HepG2 (cell line): ENCODE data around the gene PPDPF. TPM values are rescaled to one million over a fixed set of nuclear protein-coding genes. Genes with fewer than 3 reads are reported as not detected.

Experiments used
- HINFP ChIP-seq: sonication (generic); formaldehyde crosslinking; IDR thresholded peaks from 2 replicates; pipeline ENCODE4 v1.4.0; 2020; ENCODE audit warnings: low read depth, mild to moderate bottlenecking, missing genetic modification reagents
- IKZF5 ChIP-seq: IDR thresholded peaks from 2 replicates; pipeline ENCODE4 v1.6.1; 2018; ENCODE audit warnings: missing genetic modification reagents, mild to moderate bottlenecking, missing compliant biosample characterization
- JDP2 ChIP-seq: sonication (generic); formaldehyde crosslinking; IDR thresholded peaks from 2 replicates; pipeline ENCODE4 v1.8.1; 2022; ENCODE audit warnings: missing genetic modification reagents, borderline replicate concordance
- MEF2D ChIP-seq: sonication (generic); formaldehyde crosslinking; IDR thresholded peaks from 2 replicates; pipeline ENCODE4 v1.5.1; 2020; ENCODE audit warnings: mild to moderate bottlenecking, missing genetic modification reagents
- PATZ1 ChIP-seq: sonication (generic); formaldehyde crosslinking; IDR thresholded peaks from 2 replicates; pipeline ENCODE4 v1.4.0; 2020; ENCODE audit warnings: missing genetic modification reagents
- RFX5 ChIP-seq: IDR thresholded peaks from 2 replicates; pipeline ENCODE4 v1.6.1; 2011; ENCODE audit warnings: low read depth, low read length, improper control_type of control experiment
- SAP130 ChIP-seq: IDR thresholded peaks from 2 replicates; pipeline ENCODE4 v1.6.1; 2016; ENCODE audit warnings: low read depth
- TAF15 ChIP-seq: fragments of 200-400 bp; formaldehyde crosslinking; IDR thresholded peaks from one replicate; pipeline ENCODE4 v1.6.1; 2018; ENCODE audit warnings: mild to moderate bottlenecking, low read depth, low read length; ENCODE audit not compliant: poor library complexity, severe bottlenecking
- TBX2 ChIP-seq: sonication (generic); formaldehyde crosslinking; IDR thresholded peaks from 2 replicates; pipeline ENCODE4 v1.5.0; 2020; ENCODE audit warnings: missing genetic modification reagents, mild to moderate bottlenecking, borderline replicate concordance
- ZBTB42 ChIP-seq: sonication (generic); formaldehyde crosslinking; IDR thresholded peaks from 2 replicates; pipeline ENCODE4 v1.5.0; 2020; ENCODE audit warnings: mild to moderate bottlenecking, missing genetic modification reagents
- ZFP90 ChIP-seq: sonication (generic); formaldehyde crosslinking; IDR thresholded peaks from 2 replicates; pipeline ENCODE4 v1.8.0; 2022; ENCODE audit warnings: missing genetic modification reagents, mild to moderate bottlenecking, inconsistent platforms, borderline replicate concordance
- ZFX ChIP-seq: sonication (generic); formaldehyde crosslinking; IDR thresholded peaks from 2 replicates; pipeline ENCODE4 v1.4.0; 2020; ENCODE audit warnings: mild to moderate bottlenecking, low read depth, missing genetic modification reagents, moderate library complexity
- ZGPAT ChIP-seq: IDR thresholded peaks from 2 replicates; pipeline ENCODE4 v1.6.1; 2016; ENCODE audit warnings: mild to moderate bottlenecking
- ZNF574 ChIP-seq: sonication (generic); formaldehyde crosslinking; IDR thresholded peaks from 2 replicates; pipeline ENCODE4 v1.4.0; 2020; ENCODE audit warnings: missing genetic modification reagents
- ZXDC ChIP-seq: sonication (generic); formaldehyde crosslinking; IDR thresholded peaks from 2 replicates; pipeline ENCODE4 v1.5.0; 2020; ENCODE audit warnings: mild to moderate bottlenecking, missing genetic modification reagents
- polyA plus RNA-seq, 8 experiments: library from polyadenylated mRNA; depleted of rRNA in 3 of 8; stranded (reverse) in 7 of 8; unstranded in 1 of 8; fragments of >200 nt; fragmentation: Illumina TruSeq in 4 of 8; extraction: Trizol in 4 of 8; gene quantifications; 2 replicates each; pipeline versions ENCODE4 v1.2.1 to v1.2.3, GENCODE V29; 2011 to 2016; ENCODE audit warnings: low read depth in 4 of 8, missing spikeins in 1 of 8, mixed read lengths in 1 of 8; ENCODE audit not compliant: insufficient read depth in 1 of 8
- total RNA-seq, 5 experiments: library from RNA; depleted of rRNA; stranded (reverse); fragments of >200 nt; fragmentation: Illumina TruSeq; extraction: Trizol; gene quantifications; 2 replicates each; pipeline ENCODE4 v1.2.3, GENCODE V29; 2016; ENCODE audit warnings: low read depth in 1 of 5

Gene PPDPF
- total and polyA plus RNA-seq, 2 of the 13 experiments (the other 11 are each of a cell fraction or from before 2014, with no cell fraction given), result 1.8 to 7.0 TPM

- TF ChIP-seq MEF2D (CRISPR knock-in tag), result 0 out of 2 replicates have a peak, but pooled peaks have one; percentile 23
- TF ChIP-seq TAF15, result no peak
- TF ChIP-seq TBX2, result peak; percentile 31; the same call in 1 of the 2 replicates
- TF ChIP-seq PATZ1 (CRISPR knock-in tag), result peak; percentile 80
- no peak for TF ChIP-seq ZFP90 (CRISPR knock-in tag)
- TF ChIP-seq IKZF5 (CRISPR knock-in tag), result peak; percentile 51; the same call in 1 of the 2 replicates
- TF ChIP-seq ZNF574 (CRISPR knock-in tag), result no peak
- TF ChIP-seq ZXDC (CRISPR knock-in tag), result no peak
- TF ChIP-seq JDP2 (CRISPR knock-in tag), result no peak
- peak; percentile 34; the same call in 1 of the 2 replicates for TF ChIP-seq SAP130 (CRISPR knock-in tag)
- 0 out of 2 replicates have a peak, but pooled peaks have one; percentile 27 for TF ChIP-seq HINFP (CRISPR knock-in tag)
- TF ChIP-seq ZGPAT (CRISPR knock-in tag), result peak; percentile 38; the same call in 1 of the 2 replicates
- 0 out of 2 replicates have a peak, but pooled peaks have one; percentile 33 for TF ChIP-seq ZBTB42 (CRISPR knock-in tag)
- no peak for TF ChIP-seq RFX5
- TF ChIP-seq ZFX (CRISPR knock-in tag), result peak; percentile 38; the same call in 1 of the 2 replicates
Measured at GRCh38 chr20:63495741-63496595, 24.6 kb upstream of the PPDPF start (continued).
